ENCODE data around the gene XAB2. TPM values are rescaled to one million over a fixed set of nuclear protein-coding genes. Genes with fewer than 3 reads are reported as not detected.

The XAB2 gene
- total and polyA plus RNA-seq, 2 donors (not counting 3 experiments of a cell fraction or from before 2014, with no cell fraction given), result 37.3 to 47.6 TPM

- no peaks in the 10 kb centered on the region for H3K9me3 ChIP-seq (replicated peaks; ENCODE audit: control insufficient read depth, insufficient read depth, low read length)
- H3K36me3 ChIP-seq (ENCODE audit: control insufficient read depth in 2 of 2, extremely low read depth in 1 of 2, insufficient read depth in 2 of 2, low read length in 2 of 2), result no peaks in the 10 kb centered on the region
- H2AFZ ChIP-seq (ENCODE audit: low read depth, low read length), result no peak overlapping the region
- ChIA-PET POLR2A (interaction anchor here (0.7 kb wide), 1 partner anchor 189 kb away, joined by 3 read pairs; no protein-coding TSS in a partner anchor), CTCF (interaction anchor here (1.9 to 2.3 kb wide), 2 partner anchors 9 to 38 kb away, joined by 7 to 8 read pairs; partner anchors contain the start of gene TRAPPC5)
- no peak overlapping the region for H3K4me3 ChIP-seq (replicated peaks in 1 of 3; ENCODE audit: insufficient read depth in 1 of 3, low read depth in 1 of 3, low read length in 3 of 3)
- H3K4me2 ChIP-seq (ENCODE audit: insufficient read depth, low read length), result no peak overlapping the region
- intact Hi-C loops (cut with micrococcal nuclease), result no loop called here
- no peak for TF ChIP-seq POLR2AphosphoS5 (IDR thresholded peaks at IDR 0.05; ENCODE audit: insufficient read depth, low read depth, low read length)
- TF ChIP-seq CTCF (IDR thresholded peaks at IDR 0.05; ENCODE audit: extremely low read depth in 1 of 2, insufficient read depth in 1 of 2, low read depth in 1 of 2, low read length in 2 of 2), result no peak
- TF ChIP-seq MYC (IDR thresholded peaks at IDR 0.05; ENCODE audit: low read depth, low read length), result no peak
- no peak for TF ChIP-seq JUN (IDR thresholded peaks at IDR 0.05; ENCODE audit: borderline replicate concordance, insufficient read depth, insufficient read length, low read depth)
- TF ChIP-seq, protein P1, sequence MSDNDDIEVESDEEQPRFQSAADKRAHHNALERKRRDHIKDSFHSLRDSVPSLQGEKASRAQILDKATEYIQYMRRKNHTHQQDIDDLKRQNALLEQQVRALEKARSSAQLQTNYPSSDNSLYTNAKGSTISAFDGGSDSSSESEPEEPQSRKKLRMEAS (IDR thresholded peaks at IDR 0.05; ENCODE audit: insufficient read depth, insufficient read length), result no peak
- no peak for TF ChIP-seq EZH2 (IDR thresholded peaks at IDR 0.05; ENCODE audit: borderline replicate concordance, low read depth, low read length, severe bottlenecking)
- no peak for TF ChIP-seq FOS (IDR thresholded peaks at IDR 0.05; ENCODE audit: borderline replicate concordance, insufficient read depth, low read length)
- TF ChIP-seq GATA2 (IDR thresholded peaks at IDR 0.05; ENCODE audit: insufficient read depth, insufficient read length, low read depth, low read length), result no peak
- no peak for TF ChIP-seq POLR2A (IDR thresholded peaks at IDR 0.05; ENCODE audit: low read depth, low read length)
- BruUV-seq (replicated peaks), result no TSS peak
- peaks cover 4% of the 10 kb centered on the region for H3K4me1 ChIP-seq (ENCODE audit: control insufficient read depth, extremely low read depth, insufficient read depth, low read length)
- H3K9ac ChIP-seq (replicated peaks; ENCODE audit: extremely low read depth, insufficient read depth, low read length), result no peak overlapping the region
- dilution Hi-C loops (cut with MboI; ENCODE audit: extremely low pct_ligation_motif_present, low sequenced_read_pairs), result no loop called here
- H3K79me2 ChIP-seq (ENCODE audit: control insufficient read depth, insufficient read depth, low read length), result no peaks in the 10 kb centered on the region
- DNase-seq (ENCODE audit: low read depth, low spot score) (no peak), FAIRE-seq (no peak)
- H3K27me3 ChIP-seq (ENCODE audit: control insufficient read depth in 2 of 2, insufficient read depth in 2 of 2, low read length in 2 of 2), result no peaks in the 10 kb centered on the region
- H3K27ac ChIP-seq (ENCODE audit: insufficient read depth, low read depth, low read length), result no peak overlapping the region
- no peaks in the 10 kb centered on the region for H3K9me1 ChIP-seq (replicated peaks; ENCODE audit: control insufficient read depth, extremely low read depth, insufficient read depth, low read length)
- no peaks in the 10 kb centered on the region for H4K20me1 ChIP-seq (replicated peaks; ENCODE audit: control insufficient read depth, extremely low read depth, insufficient read depth, low read length)
Observed at GRCh38 chr19:7642295-7643030, 13.1 kb upstream of the XAB2 start.

All from endothelial cell of umbilical vein (primary cell).